ENCODE results near the gene SFSWAP. TPM values are rescaled to one million over a fixed set of nuclear protein-coding genes. Genes with fewer than 3 reads are reported as not detected.
"Not testable (repeated sequence)": the region's sequence is repeated elsewhere in the genome, so short reads cannot be mapped to it uniquely, and the experiment has no call there.

The SFSWAP gene
- total and polyA plus RNA-seq, 10 donors = 19.5 to 74.4 (median 58.8) TPM

- no peaks in the 10 kb centered on the region for H3K4me1 ChIP-seq
- no peak overlapping the region for H3K27ac ChIP-seq
These were observed 6.4 kb upstream of the SFSWAP start for GRCh38 chr12:131704509-131704908.

GRCh38 chr12:131706709-131707108 lies 4.2 kb upstream of the SFSWAP start:
- DNase-seq; H3K36me3 ChIP-seq; H3K27me3 ChIP-seq (replicated peaks in 1 of 7); H3K4me3 ChIP-seq; intact Hi-C loops (cut with DNase I; ENCODE audit: low total_unique reads); H3K27ac ChIP-seq: not testable (repeated sequence)
- WGBS, 5 donors = 85 to 90% (median 89%) methylated on average over 4 of the region's 4 CpGs
- Histone ChIP-seq H3K9me3 (peaks cover 2 to 40% (median 32%) of the 10 kb centered on the region in 8 donors), H3K4me1 (peaks cover 5 to 15% (median 12%) of the 10 kb centered on the region in 6 donors)

More at GRCh38 chr12:131704509-131704908, 6.4 kb upstream of the SFSWAP start:
- intact Hi-C loops (cut with DNase I; ENCODE audit: low total_unique reads) = no loop called here
- H3K27me3 ChIP-seq (replicated peaks in 1 of 7) = no peaks in the 10 kb centered on the region
- no peaks in the 10 kb centered on the region for H3K36me3 ChIP-seq
- WGBS, 5 donors = 92 to 100% (median 99%) methylated on average over 2 of the region's 2 CpGs
- no peak for DNase-seq
- no peak overlapping the region for H3K4me3 ChIP-seq
- TF ChIP-seq POLR2A (IDR thresholded peaks at IDR 0.05) (no peak), POLR2AphosphoS5 (IDR thresholded peaks at IDR 0.05) (no peak), CTCF (IDR thresholded peaks at IDR 0.05 in 8 of 11, conservative IDR thresholded peaks at IDR 0.05 in 3 of 11) (no peak)
- peaks cover 2 to 40% (median 32%) of the 10 kb centered on the region in 8 donors for H3K9me3 ChIP-seq

GRCh38 chr12:131709226-131709625 lies 1.7 kb upstream of the SFSWAP start:
- Histone ChIP-seq H3K4me3 (no peak overlapping the region), H3K36me3 (peaks cover 3 to 11% (median 7%) of the 10 kb centered on the region in 6 donors), H3K27me3 (replicated peaks in 1 of 7) (no peaks in the 10 kb centered on the region), H3K27ac (no peak overlapping the region), H3K9me3 (peaks cover 0 to 25% (median 17%) of the 10 kb centered on the region in 8 donors), H3K4me1 (peaks cover 20 to 37% (median 30%) of the 10 kb centered on the region in 6 donors)
- WGBS, 5 donors = 93 to 98% (median 95%) methylated on average over 3 of the region's 3 CpGs
- TF ChIP-seq POLR2A (IDR thresholded peaks at IDR 0.05) = no peak
- TF ChIP-seq POLR2AphosphoS5 (IDR thresholded peaks at IDR 0.05) = no peak
- DNase-seq = no peak
- intact Hi-C loops (cut with DNase I; ENCODE audit: low total_unique reads) = no loop called here

GRCh38 chr12:131711551-131712205 lies 788 bp downstream of the SFSWAP start:
- peak; percentile 81 for DNase-seq
- Histone ChIP-seq H3K4me3 (peak overlapping the region; percentile 96 to 100 (median 99)), H3K9me3 (peaks cover 0 to 7% (median 0%) of the 10 kb centered on the region in 8 donors), H3K27me3 (replicated peaks in 1 of 7) (no peaks in the 10 kb centered on the region), H3K27ac (peak overlapping the region in 7 of 8 donors; percentile 90 to 99 (median 94)), H3K36me3 (peaks cover 3 to 36% (median 31%) of the 10 kb centered on the region in 6 donors), H3K4me1 (peaks cover 20 to 37% (median 30%) of the 10 kb centered on the region in 6 donors)
- WGBS, 5 donors = 0 to 2% (median 1%) methylated on average over 6 to 37 of the region's 37 CpGs
- intact Hi-C loops (cut with DNase I; ENCODE audit: low total_unique reads) = no loop called here
- no peak for TF ChIP-seq POLR2A (IDR thresholded peaks at IDR 0.05)
- no peak for TF ChIP-seq POLR2AphosphoS5 (IDR thresholded peaks at IDR 0.05)
- TF ChIP-seq CTCF (IDR thresholded peaks at IDR 0.05 in 8 of 11, conservative IDR thresholded peaks at IDR 0.05 in 3 of 11) = no peak

- Histone ChIP-seq H3K27me3 (replicated peaks in 1 of 7) (no peaks in the 10 kb centered on the region), H3K4me3 (no peak overlapping the region), H3K36me3 (peaks cover 3 to 53% (median 47%) of the 10 kb centered on the region in 6 donors), H3K9me3 (peaks cover 0 to 7% (median 0%) of the 10 kb centered on the region in 8 donors), H3K27ac (no peak overlapping the region), H3K4me1 (peaks cover 20 to 37% (median 30%) of the 10 kb centered on the region in 6 donors)
- 87 to 93% (median 89%) methylated on average over 8 of the region's 8 CpGs for WGBS, 5 donors
- no peak for DNase-seq
- intact Hi-C loops (cut with DNase I; ENCODE audit: low total_unique reads) = no loop called here
- TF ChIP-seq CTCF (IDR thresholded peaks at IDR 0.05 in 8 of 11, conservative IDR thresholded peaks at IDR 0.05 in 3 of 11) (no peak), POLR2AphosphoS5 (IDR thresholded peaks at IDR 0.05) (no peak), POLR2A (IDR thresholded peaks at IDR 0.05) (no peak)
These were observed 2.5 kb downstream of the SFSWAP start for GRCh38 chr12:131713349-131713748.

All from spleen (tissue), 11 donors.